Aorta (tissue), 5 donors: ENCODE data around the gene RARRES1. TPM values are rescaled to one million over a fixed set of nuclear protein-coding genes. Genes with fewer than 3 reads are reported as not detected.

ENCODE experiments used
- ATAC-seq: fragments of 200-7000 bp; cut with Tn5 transposase; one replicate; pipeline ENCODE4 v1.9.1; 2022; ENCODE audit warnings: moderate library complexity; ENCODE audit not compliant: low FRiP score
- DNase-seq, 2 donors: peaks; one replicate each; pipeline ENCODE4 v3.0.0-alpha.2; 2020
- H3K27ac ChIP-seq, 2 donors: one replicate each; pipeline ENCODE4 v1.5.1; 2013; ENCODE audit warnings: low read length in 2 of 2, mild to moderate bottlenecking in 2 of 2, moderate library complexity in 2 of 2, control low read depth in 1 of 2, inconsistent platforms in 1 of 2, low read depth in 1 of 2
- H3K27me3 ChIP-seq, 2 donors: one replicate each; pipeline ENCODE4 v1.6.1; 2013; ENCODE audit warnings: control low read depth in 1 of 2, low read length in 1 of 2, mild to moderate bottlenecking in 1 of 2, moderate library complexity in 1 of 2; ENCODE audit not compliant: insufficient read depth in 2 of 2, control insufficient read depth in 1 of 2
- H3K36me3 ChIP-seq, 2 donors: one replicate each; pipeline ENCODE4 v1.6.1; 2013; ENCODE audit warnings: control low read depth in 1 of 2, low read length in 1 of 2, mild to moderate bottlenecking in 1 of 2; ENCODE audit not compliant: insufficient read depth in 2 of 2, control insufficient read depth in 1 of 2
- H3K4me1 ChIP-seq, 2 donors: one replicate each; pipeline ENCODE4 v1.6.1; 2013; ENCODE audit warnings: low read length in 2 of 2, control low read depth in 1 of 2, mild to moderate bottlenecking in 1 of 2, moderate library complexity in 1 of 2; ENCODE audit not compliant: insufficient read depth in 2 of 2, control insufficient read depth in 1 of 2
- H3K4me3 ChIP-seq, 2 donors: one replicate each; pipeline ENCODE4 v1.5.1; 2013; ENCODE audit warnings: low read length in 2 of 2, control low read depth in 1 of 2, mild to moderate bottlenecking in 1 of 2
- H3K9me3 ChIP-seq: one replicate; pipeline ENCODE4 v1.6.1; 2013; ENCODE audit warnings: mild to moderate bottlenecking, low read length; ENCODE audit not compliant: control insufficient read depth
- WGBS, 2 donors: extraction: QIAGEN DNeasy Blood & Tissue Kit; methylation state at CpG; one replicate each; pipeline ENCODE4 v1.1.7; 2013; 5-methylcytosine and 5-hydroxymethylcytosine counted together
- intact Hi-C, 2 donors: fragments of 100-400 bp; cut with DNase I; formaldehyde crosslinking; loops; one replicate each; pipeline versions ENCODE4 v1.14.2 to v1.15.0; 2022
- polyA plus RNA-seq, 2 donors: library from polyadenylated mRNA; stranded (reverse); fragments of 200-250 nt; gene quantifications; one replicate each; pipeline ENCODE4 v1.2.3, GENCODE V29; 2013
- total RNA-seq, 2 donors: library from RNA; stranded (reverse); fragmentation: NEBNext Ultra II Directional; extraction: Animal tissue kit (Norgen Biotek cat#: 25700); gene quantifications; one replicate each; pipeline ENCODE4 v1.2.1, GENCODE V29; 2021
- donor health status: healthy with polysubstance abuse.
- donor health status: Bipolar disorder and iron deficiency.
- donor health status: DM: no; HTN: no; CAD: no.
- donor health status: DM: no; HTN: no; CAD: no.
- donor health status: DM: yes; HTN: yes; CAD: no.

Gene RARRES1
- total and polyA plus RNA-seq, 4 donors = 2.4 to 323 (median 120) TPM

- 88 to 93% methylated on average over 2 of the region's 2 CpGs for WGBS, 2 donors
- intact Hi-C loops = no loop called here
- Histone ChIP-seq H3K27me3 (no peaks in the 10 kb centered on the region), H3K4me1 (peaks cover 0 to 2% of the 10 kb centered on the region in 2 donors), H3K27ac (no peak overlapping the region), H3K36me3 (no peaks in the 10 kb centered on the region), H3K9me3 (no peaks in the 10 kb centered on the region), H3K4me3 (no peak overlapping the region)
- ATAC-seq (no peak), DNase-seq (no peak)
These were observed 53.6 kb downstream of the RARRES1 start for GRCh38 chr3:158678687-158679086.

GRCh38 chr3:158672215-158673176 lies 59.8 kb downstream of the RARRES1 start, which contains the start of gene LXN:
Gene LXN, minus strand, starts transcription at chr3:158672648. Its CDS starts 170 bp downstream, at chr3:158672478.
- Histone ChIP-seq H3K4me1 (no peaks in the 10 kb centered on the region), H3K9me3 (no peaks in the 10 kb centered on the region), H3K36me3 (peaks cover 0 to under 1% of the 10 kb centered on the region in 2 donors), H3K4me3 (no peak within 1 kb of the TSS), H3K27me3 (no peaks in the 10 kb centered on the region), H3K27ac (no peak within 1 kb of the TSS)
- 39 to 44% methylated on average over 30 of the region's 30 CpGs for WGBS, 2 donors
- ATAC-seq = peak; percentile 96
- DNase-seq = peak; percentile 89 to 91
- intact Hi-C loops = no loop called here

- DNase-seq = no peak
- ATAC-seq = no peak
- Histone ChIP-seq H3K27me3 (no peaks in the 10 kb centered on the region), H3K4me1 (no peaks in the 10 kb centered on the region), H3K27ac (no peak overlapping the region), H3K36me3 (peaks cover 0 to 2% of the 10 kb centered on the region in 2 donors), H3K9me3 (no peaks in the 10 kb centered on the region), H3K4me3 (no peak overlapping the region)
- intact Hi-C loops = no loop called here
- 55% methylated on average over 6 of the region's 6 CpGs for WGBS, 2 donors
These were observed 60.4 kb downstream of the RARRES1 start for GRCh38 chr3:158671821-158672214.

GRCh38 chr3:158668506-158668905 lies 63.8 kb downstream of the RARRES1 start:
- DNase-seq = no peak
- Histone ChIP-seq H3K27me3 (no peaks in the 10 kb centered on the region), H3K4me3 (no peak overlapping the region), H3K27ac (no peak overlapping the region), H3K36me3 (peaks cover 4 to 5% of the 10 kb centered on the region in 2 donors), H3K4me1 (no peaks in the 10 kb centered on the region), H3K9me3 (no peaks in the 10 kb centered on the region)
- 84 to 85% methylated on average over 2 of the region's 2 CpGs for WGBS, 2 donors
- no peak for ATAC-seq
- intact Hi-C loops = no loop called here

DNA sequence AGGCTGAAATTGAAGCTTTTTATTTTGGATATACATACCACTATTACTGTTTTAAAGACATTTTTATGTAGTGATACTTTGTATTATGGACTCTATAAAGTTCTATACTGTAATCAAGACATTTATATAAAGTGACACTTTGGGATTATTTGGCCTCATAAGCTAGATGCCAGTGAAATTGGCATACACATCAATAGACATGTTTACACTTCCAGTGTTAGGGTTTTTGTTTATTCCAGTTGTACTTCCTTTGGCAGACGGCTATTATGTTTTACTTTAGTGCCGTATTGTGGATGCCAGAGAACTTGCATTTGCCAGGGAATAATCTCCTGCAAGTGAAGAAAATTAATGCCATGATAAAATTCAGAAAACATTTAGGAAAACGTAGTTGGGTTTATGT lies 65.8 kb downstream of the RARRES1 start:
- no peaks in the 10 kb centered on the region for H3K4me1 ChIP-seq
- H3K27me3 ChIP-seq = no peaks in the 10 kb centered on the region
- intact Hi-C loops = no loop called here
- no peaks in the 10 kb centered on the region for H3K9me3 ChIP-seq
- ATAC-seq (no peak), DNase-seq (no peak)
- no peak overlapping the region for H3K4me3 ChIP-seq
- WGBS, 2 donors = 73 to 82% methylated on average over 3 of the region's 3 CpGs
- no peak overlapping the region for H3K27ac ChIP-seq
- H3K36me3 ChIP-seq = peaks cover 4 to 5% of the 10 kb centered on the region in 2 donors

DNA sequence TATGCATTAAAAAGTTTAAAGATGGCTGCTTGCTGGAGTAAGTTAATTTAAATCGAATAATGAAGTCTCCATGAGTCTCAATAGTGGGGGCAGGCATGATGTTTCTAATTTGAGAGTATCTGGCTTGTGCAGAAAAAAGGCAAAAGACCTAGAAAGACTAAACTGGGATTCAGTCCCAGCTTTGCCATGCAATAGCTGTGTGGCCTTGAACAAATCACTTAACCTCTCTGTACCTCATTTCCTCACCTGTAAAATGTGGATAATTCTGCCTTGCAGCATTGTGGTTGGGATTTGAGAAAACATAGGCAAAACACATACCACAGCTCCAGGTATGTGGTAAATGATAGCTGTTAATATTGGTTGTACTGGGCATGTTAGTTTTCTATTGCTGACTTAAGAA lies 68.4 kb downstream of the RARRES1 start:
- peaks cover 5 to 6% of the 10 kb centered on the region in 2 donors for H3K36me3 ChIP-seq
- 93 to 100% methylated on average over 1 of the region's 1 CpG for WGBS, 2 donors
- no peaks in the 10 kb centered on the region for H3K4me1 ChIP-seq
- no peak overlapping the region for H3K27ac ChIP-seq
- no peaks in the 10 kb centered on the region for H3K9me3 ChIP-seq
- ATAC-seq (no peak), DNase-seq (no peak)
- H3K4me3 ChIP-seq = no peak overlapping the region
- no peaks in the 10 kb centered on the region for H3K27me3 ChIP-seq
- intact Hi-C loops = loop anchor here in 1 of 2 donors (5.0 kb wide), 1 partner anchor 128 kb away; no protein-coding TSS in a partner anchor

- Histone ChIP-seq H3K36me3 (peaks cover 5 to 6% of the 10 kb centered on the region in 2 donors), H3K4me3 (no peak overlapping the region), H3K27ac (no peak overlapping the region), H3K27me3 (no peaks in the 10 kb centered on the region), H3K4me1 (no peaks in the 10 kb centered on the region), H3K9me3 (no peaks in the 10 kb centered on the region)
- no peak for DNase-seq
- ATAC-seq = no peak
- intact Hi-C loops = loop anchor here in 1 of 2 donors (5.0 kb wide), 1 partner anchor 129 kb away; no protein-coding TSS in a partner anchor
- WGBS, 2 donors = 90 to 92% methylated on average over 1 of the region's 1 CpG
These were observed 69.0 kb downstream of the RARRES1 start for GRCh38 chr3:158663246-158663645.

DNA sequence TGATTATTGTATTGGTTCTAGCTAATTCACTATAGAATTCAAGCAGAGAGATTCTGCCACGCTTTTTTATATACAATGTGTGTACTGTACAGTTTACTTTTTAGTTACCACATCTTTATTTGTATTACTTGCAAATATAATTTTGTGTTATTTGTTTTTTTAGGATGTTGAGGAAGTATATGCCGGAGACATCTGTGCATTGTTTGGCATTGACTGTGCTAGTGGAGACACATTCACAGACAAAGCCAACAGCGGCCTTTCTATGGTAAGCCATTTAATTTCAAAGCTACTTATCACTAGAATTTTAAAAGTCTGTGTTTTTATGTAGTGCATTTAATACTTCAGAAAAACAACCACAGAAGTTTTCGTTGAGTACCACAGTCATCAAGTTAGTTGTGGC lies 71.5 kb downstream of the RARRES1 start:
- intact Hi-C loops = loop anchor here in 1 of 2 donors (5.0 kb wide), 1 partner anchor 132 kb away; no protein-coding TSS in a partner anchor
- peaks cover 3 to 5% of the 10 kb centered on the region in 2 donors for H3K36me3 ChIP-seq

More for the DNA sequence above, 71.5 kb downstream of the RARRES1 start:
- DNase-seq (no peak), ATAC-seq (no peak)
- no peak overlapping the region for H3K27ac ChIP-seq
- no peaks in the 10 kb centered on the region for H3K4me1 ChIP-seq
- 94% methylated on average over 4 of the region's 4 CpGs for WGBS, 2 donors
- H3K27me3 ChIP-seq = no peaks in the 10 kb centered on the region
- no peaks in the 10 kb centered on the region for H3K9me3 ChIP-seq
- H3K4me3 ChIP-seq = no peak overlapping the region
